ENCODE results near the gene LRMDA. TPM values are rescaled to one million over a fixed set of nuclear protein-coding genes. Genes with fewer than 3 reads are reported as not detected.

Gene LRMDA
- total RNA-seq, 4 donors from 2014 or later: 12.0 to 15.9 (median 13.9) TPM

DNA sequence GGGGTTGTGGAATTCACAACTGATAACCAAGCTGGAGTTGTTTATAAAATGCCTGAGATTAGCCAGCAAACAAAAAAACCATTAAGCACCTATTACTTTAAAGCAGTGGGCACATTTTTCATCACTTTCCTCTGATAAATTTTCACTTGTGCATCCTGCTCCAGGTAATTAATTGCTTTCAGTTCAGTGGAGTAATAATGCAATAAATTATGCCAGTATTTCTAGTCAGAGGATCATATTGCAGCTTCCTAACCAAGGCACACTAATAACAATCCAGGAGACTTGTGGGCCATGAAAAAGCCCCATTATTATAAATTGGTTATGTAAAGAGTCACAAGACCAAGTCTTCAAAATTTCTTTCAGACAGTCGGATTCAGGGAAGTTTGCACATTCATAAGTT, 193.2 kb downstream of the LRMDA start:
- no peak for DNase-seq (ENCODE audit: low spot score)
- TF ChIP-seq, protein P1, sequence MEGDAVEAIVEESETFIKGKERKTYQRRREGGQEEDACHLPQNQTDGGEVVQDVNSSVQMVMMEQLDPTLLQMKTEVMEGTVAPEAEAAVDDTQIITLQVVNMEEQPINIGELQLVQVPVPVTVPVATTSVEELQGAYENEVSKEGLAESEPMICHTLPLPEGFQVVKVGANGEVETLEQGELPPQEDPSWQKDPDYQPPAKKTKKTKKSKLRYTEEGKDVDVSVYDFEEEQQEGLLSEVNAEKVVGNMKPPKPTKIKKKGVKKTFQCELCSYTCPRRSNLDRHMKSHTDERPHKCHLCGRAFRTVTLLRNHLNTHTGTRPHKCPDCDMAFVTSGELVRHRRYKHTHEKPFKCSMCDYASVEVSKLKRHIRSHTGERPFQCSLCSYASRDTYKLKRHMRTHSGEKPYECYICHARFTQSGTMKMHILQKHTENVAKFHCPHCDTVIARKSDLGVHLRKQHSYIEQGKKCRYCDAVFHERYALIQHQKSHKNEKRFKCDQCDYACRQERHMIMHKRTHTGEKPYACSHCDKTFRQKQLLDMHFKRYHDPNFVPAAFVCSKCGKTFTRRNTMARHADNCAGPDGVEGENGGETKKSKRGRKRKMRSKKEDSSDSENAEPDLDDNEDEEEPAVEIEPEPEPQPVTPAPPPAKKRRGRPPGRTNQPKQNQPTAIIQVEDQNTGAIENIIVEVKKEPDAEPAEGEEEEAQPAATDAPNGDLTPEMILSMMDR (IDR thresholded peaks at IDR 0.05): no peak
- no peak for ATAC-seq (ENCODE audit: low FRiP score)

DNA sequence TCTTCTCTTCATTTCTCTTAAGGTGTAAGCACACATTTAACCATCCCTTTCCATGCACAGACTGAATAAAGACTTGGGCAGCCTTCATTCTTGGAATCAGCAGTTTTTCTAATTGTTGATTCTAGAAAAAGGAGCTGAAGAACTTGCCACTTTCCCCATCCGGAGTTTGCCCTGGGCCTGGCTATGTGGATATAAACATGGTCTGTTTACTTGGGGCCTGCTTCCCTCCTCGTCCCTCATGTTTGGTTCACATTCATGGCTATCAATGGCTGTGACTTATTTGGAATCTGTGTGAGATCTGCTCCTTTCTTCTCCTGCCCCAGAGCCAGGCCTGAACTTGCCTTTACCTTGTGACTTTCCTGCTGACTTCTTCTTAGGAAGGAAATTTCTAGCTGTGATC, 199.3 kb downstream of the LRMDA start:
- TF ChIP-seq, protein P1 (IDR thresholded peaks at IDR 0.05): no peak
- no peak for ATAC-seq (ENCODE audit: low FRiP score)

DNA sequence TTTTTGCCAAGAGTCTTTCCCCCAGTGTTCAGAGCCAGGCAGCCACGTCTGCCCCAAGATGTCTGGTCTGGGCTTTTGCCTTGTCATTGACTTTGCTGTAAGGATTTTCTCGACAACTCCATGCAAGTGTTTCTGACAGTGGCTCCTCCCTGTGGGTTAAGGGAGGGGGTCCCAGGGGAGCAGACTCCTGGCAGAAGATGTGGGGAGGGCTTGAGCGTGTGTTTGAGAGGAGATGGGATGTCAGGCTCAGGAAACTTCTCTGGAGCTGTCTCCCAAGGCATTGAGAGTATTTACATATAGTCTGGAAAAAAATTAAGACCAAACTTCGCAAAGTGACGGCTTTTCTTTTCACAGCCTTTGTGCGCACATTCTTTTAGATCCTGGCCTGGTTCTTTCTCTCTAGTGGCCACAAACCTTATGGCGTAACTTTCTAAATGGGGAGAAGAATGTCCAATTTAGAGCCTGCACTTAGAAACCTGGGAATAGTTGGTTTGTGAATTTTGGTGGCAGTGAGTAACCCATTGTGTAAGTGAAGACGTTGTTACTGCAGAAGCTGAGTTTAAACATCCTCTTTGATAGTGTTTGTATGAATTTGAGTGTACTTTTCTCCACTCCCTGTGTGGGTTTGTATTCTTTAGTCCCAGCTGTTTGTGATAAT, 201.5 kb downstream of the LRMDA start:
- DNase-seq (ENCODE audit: low spot score): no peak
- TF ChIP-seq, protein P1 (IDR thresholded peaks at IDR 0.05): no peak
- no peak for ATAC-seq (ENCODE audit: low FRiP score)

More for the DNA sequence above, 199.3 kb downstream of the LRMDA start:
- DNase-seq (ENCODE audit: low spot score): no peak

DNA sequence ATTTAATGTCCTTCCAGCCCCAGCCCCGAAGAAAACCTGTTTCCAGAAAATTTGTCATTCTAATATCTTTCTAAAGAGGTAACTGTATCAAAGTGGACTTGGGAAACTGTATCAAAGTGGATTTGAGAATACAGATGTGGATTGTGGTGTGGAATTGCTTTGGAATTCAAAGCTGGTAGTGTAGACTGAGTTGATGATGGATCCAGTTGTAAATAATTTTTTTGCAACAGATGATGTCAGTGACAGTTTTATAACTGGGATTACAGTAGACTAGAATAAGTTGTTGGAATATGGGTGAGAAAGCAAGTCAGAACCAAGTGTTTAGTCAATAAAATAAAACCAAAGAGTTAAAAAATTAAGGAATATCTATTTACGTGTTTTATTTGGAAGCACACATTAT, 202.1 kb downstream of the LRMDA start:
- TF ChIP-seq, protein P1 (IDR thresholded peaks at IDR 0.05): no peak
- ATAC-seq (ENCODE audit: low FRiP score) (no peak), DNase-seq (ENCODE audit: low spot score) (no peak)

DNA sequence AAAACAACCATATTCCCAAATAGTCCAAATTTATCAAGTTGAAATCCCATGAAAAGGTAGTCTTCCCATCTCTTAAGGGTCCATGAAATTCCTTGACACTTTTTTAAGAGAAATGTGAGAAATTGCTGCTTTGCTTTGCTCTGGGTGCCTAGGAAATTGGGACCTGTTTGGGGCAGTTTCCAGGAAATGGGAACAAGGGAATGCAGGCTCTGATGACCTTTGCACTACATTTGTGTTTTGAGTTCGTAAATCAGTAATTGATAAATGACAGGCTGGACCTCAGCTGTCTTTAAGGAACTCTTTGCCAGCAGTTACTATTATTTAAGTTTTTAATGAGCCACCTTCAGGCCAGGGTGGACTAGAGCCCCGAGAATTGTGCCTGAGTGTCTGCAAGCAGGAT, 203.5 kb downstream of the LRMDA start:
- DNase-seq (ENCODE audit: low spot score) (no peak), ATAC-seq (ENCODE audit: low FRiP score) (no peak)
- TF ChIP-seq, protein P1 (IDR thresholded peaks at IDR 0.05): no peak

DNA sequence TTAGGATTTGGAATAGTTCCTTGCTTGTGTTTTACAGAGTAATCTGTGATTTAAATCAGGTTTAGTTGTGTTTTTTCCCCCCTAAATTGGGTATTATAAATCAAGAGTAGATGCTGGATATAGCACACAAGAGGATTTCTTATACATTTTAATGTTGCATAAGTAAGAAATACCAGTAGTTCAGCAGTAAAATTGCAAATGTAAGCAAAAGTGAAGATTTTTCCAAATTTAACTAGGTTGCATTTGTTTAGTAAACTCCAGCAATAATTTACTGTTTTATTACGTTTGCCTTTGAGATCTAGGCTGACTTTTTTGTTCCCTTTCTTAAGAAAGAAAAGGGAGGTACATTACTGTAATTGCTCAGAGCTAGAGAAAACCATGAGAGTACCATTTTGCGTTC, 207.3 kb downstream of the LRMDA start:
- TF ChIP-seq, protein P1 (IDR thresholded peaks at IDR 0.05): no peak

DNA sequence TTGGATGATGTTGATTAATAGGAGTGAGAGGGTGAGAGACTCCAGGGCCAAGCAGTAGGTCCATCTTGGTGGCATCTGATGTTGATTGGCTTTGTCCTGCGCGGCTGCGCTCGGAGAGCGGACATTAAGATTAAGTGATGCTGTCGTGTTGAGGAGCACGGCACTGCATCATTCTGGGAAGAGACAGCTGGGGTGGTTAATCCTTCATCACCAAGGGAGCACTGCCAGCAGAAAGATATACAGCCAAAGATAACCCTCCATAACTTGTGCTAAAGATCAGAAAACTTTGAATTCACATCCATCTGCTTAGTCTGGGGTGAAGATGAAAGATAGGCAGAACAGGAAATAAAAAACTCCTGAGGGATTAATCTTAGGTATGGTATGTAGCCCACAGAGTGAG, 208.3 kb downstream of the LRMDA start:
- TF ChIP-seq, protein P1 (IDR thresholded peaks at IDR 0.05): no peak
- DNase-seq (ENCODE audit: low spot score) (no peak), ATAC-seq (ENCODE audit: low FRiP score) (no peak)

More for the DNA sequence above, 207.3 kb downstream of the LRMDA start:
- ATAC-seq (ENCODE audit: low FRiP score) (no peak), DNase-seq (ENCODE audit: low spot score) (no peak)

Data from omental fat pad (tissue), 4 donors.